ENCODE data around the gene BAG1.

BAG1 gene

GRCh38 chr9:33273266-33273971, 8.9 kb upstream of the BAG1 start:
- DNase-seq (ENCODE audit: insufficient read length) (no peak), FAIRE-seq (no peak)
- TF ChIP-seq POLR2A (IDR thresholded peaks at IDR 0.05; ENCODE audit: low read depth, low read length) (no peak), POLR2AphosphoS5 (IDR thresholded peaks at IDR 0.05; ENCODE audit: low read depth, low read length) (no peak), TAF1 (IDR thresholded peaks at IDR 0.05; ENCODE audit: borderline replicate concordance, low read depth, low read length) (no peak)

- no peak for FAIRE-seq
- no peak for DNase-seq (ENCODE audit: insufficient read length)
- TF ChIP-seq POLR2A (IDR thresholded peaks at IDR 0.05; ENCODE audit: low read depth, low read length), result no peak
- TF ChIP-seq POLR2AphosphoS5 (IDR thresholded peaks at IDR 0.05; ENCODE audit: low read depth, low read length), result no peak
- no peak for TF ChIP-seq TAF1 (IDR thresholded peaks at IDR 0.05; ENCODE audit: borderline replicate concordance, low read depth, low read length)
Measured at GRCh38 chr9:33272061-33272460, 7.6 kb upstream of the BAG1 start.

DNA sequence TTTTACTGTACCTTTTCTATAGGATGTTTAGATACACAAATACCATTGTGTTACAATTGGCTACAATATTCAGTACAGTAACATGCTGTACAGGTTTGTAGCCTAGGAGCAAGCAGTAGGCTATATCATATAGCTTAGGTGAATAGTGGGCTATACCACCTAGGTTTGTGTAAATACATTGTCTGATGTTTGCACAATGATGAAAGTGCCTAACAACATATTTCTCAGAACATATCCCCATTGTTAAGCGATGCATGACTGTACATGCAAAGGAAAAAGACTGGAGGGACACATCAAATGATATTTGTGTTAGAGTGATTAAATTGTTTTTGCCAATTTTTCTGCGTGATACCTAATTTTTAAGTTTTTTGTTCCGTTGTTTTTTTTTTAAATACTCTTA, 5.6 kb upstream of the BAG1 start:
- no peak for TF ChIP-seq TAF1 (IDR thresholded peaks at IDR 0.05; ENCODE audit: borderline replicate concordance, low read depth, low read length)
- DNase-seq (ENCODE audit: insufficient read length) (no peak), FAIRE-seq (no peak)

DNA sequence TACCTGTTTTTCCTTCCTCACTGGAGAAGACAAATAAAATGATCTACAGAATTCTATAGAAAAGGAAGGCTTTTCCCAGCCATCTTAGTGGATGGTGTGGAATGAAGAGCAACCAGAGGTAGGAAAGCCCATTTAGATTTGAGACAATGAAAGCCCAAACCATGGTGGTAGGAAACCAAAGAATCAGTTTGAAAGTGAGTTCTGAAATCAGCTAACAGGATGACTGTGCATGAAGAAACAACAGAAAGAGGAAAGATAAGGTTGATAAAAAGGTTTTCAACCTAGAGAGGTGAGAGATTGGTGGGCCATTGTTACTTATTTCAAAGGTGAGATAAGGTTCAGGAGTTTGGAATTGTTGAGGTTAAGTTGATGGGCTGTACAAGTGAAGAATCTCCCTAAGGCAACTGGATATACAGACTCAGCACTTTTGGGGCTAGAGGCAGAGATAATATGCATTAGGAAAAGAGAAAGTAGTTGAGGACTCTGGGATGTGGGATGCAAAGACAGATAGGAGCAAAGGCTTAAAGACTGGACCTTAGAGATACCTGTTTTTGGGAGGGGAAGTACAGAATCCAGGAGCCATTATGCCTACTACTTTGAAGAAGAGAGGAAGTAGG, 2.8 kb upstream of the BAG1 start:
- TF ChIP-seq POLR2AphosphoS5 (IDR thresholded peaks at IDR 0.05; ENCODE audit: low read depth, low read length), result no peak
- no peak for TF ChIP-seq POLR2A (IDR thresholded peaks at IDR 0.05; ENCODE audit: low read depth, low read length)
- TF ChIP-seq TAF1 (IDR thresholded peaks at IDR 0.05; ENCODE audit: borderline replicate concordance, low read depth, low read length), result no peak
- FAIRE-seq, result no peak

GRCh38 chr9:33265211-33265865, 830 bp upstream of the BAG1 start:
- TF ChIP-seq TAF1 (IDR thresholded peaks at IDR 0.05; ENCODE audit: borderline replicate concordance, low read depth, low read length), result no peak
- TF ChIP-seq POLR2A (IDR thresholded peaks at IDR 0.05; ENCODE audit: low read depth, low read length), result peak; percentile 43; the same call in 1 of the 2 replicates
- TF ChIP-seq POLR2AphosphoS5 (IDR thresholded peaks at IDR 0.05; ENCODE audit: low read depth, low read length), result peak; percentile 74
- peak; percentile 5 for FAIRE-seq
- DNase-seq (ENCODE audit: insufficient read length), result no peak

More for the DNA sequence above, 2.8 kb upstream of the BAG1 start:
- no peak for DNase-seq (ENCODE audit: insufficient read length)

DNA sequence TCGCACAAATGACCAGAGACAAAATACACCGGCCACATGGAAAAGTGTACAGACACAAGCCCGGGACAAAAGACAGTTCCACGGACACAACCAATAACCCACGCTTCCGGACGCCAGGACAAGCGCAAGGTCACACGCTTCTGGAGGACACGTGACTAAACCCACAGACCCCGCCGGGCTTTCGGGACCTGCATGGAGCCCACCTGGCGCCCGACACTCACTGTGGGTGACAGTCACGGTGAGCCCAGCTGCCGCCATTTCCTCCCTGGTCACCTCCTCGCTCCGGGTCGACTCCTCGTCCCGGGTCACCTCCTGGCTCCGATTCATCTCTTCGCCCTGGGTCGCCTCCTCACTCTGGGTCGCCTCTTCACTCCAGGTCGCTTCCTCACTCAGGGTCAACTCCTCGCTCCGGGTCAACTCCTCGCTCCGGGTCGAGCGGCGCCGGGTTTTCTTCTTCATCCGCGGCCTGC, 470 bp downstream of the BAG1 start:
- FAIRE-seq, result peak; percentile 72
- TF ChIP-seq TAF1 (IDR thresholded peaks at IDR 0.05; ENCODE audit: borderline replicate concordance, low read depth, low read length) (peak; percentile 66; the same call in 1 of the 2 replicates), POLR2AphosphoS5 (IDR thresholded peaks at IDR 0.05; ENCODE audit: low read depth, low read length) (peak; percentile 72), POLR2A (IDR thresholded peaks at IDR 0.05; ENCODE audit: low read depth, low read length) (no peak; the same call in 1 of the 2 replicates)
- DNase-seq (ENCODE audit: insufficient read length), result peak; percentile 39

DNA sequence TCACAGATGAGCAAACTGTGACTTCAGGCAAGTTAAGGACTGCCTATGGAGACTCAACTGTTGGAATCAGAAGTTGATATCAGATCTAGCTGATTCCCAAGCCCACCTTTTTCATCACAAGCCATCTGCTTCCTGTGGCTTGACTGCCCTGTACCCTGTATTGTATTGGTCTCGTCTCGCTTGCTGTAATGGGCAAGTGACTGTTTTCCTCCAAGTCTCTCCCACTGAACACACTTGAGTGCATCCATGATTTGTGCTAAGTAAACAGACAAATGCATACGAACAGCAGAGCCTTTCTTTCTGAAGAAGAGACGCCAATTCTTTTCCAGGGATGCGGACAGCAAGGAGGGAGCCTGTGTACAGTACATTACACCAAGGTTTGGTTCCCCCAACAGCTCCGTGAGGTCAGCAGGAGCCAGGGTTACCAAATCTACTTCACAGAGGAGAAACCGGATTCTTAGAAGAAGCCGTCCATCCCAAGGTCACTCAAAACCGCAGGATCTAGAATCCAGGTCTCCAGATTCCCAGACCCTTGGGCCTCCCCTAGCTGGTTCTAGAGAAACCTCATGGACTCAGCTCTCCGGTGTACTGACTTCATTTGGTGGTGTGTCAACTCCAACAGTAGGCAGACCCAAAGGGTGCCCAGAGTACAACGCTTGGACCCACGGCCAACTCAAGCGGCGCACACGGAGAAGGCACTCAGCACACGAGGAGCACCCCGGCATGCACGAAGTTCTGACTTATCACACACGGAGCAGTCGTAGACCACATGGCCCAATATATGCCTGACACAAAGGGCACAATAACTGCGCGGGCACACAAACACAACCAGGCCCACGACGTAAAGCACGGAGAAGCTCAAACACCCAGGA, 1.1 kb downstream of the BAG1 start:
- TF ChIP-seq TAF1 (IDR thresholded peaks at IDR 0.05; ENCODE audit: borderline replicate concordance, low read depth, low read length) (no peak), POLR2A (IDR thresholded peaks at IDR 0.05; ENCODE audit: low read depth, low read length) (no peak), POLR2AphosphoS5 (IDR thresholded peaks at IDR 0.05; ENCODE audit: low read depth, low read length) (no peak)
- FAIRE-seq, result peak; percentile 17
- DNase-seq (ENCODE audit: insufficient read length), result no peak

DNA sequence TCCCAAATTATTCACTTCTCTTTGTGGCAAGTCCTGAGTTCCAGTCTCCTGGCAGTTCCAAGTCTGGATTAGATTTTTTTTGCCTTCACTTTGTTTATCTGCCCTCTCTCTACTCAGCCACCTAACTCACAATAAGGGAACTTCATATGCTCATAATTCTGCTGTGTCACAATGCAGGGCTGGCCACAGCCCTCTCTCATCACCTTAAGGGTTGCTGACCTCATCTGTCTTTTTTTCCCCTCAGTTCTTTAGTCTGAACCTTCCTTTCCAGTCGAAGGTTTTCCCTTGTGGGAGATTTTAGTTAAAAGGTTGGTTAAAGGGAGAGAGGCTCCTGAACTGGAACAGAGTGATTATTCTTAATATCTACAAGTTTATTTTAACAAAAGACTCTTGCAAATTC, 4.1 kb downstream of the BAG1 start:
- TF ChIP-seq TAF1 (IDR thresholded peaks at IDR 0.05; ENCODE audit: borderline replicate concordance, low read depth, low read length), result no peak
- no peak for TF ChIP-seq POLR2A (IDR thresholded peaks at IDR 0.05; ENCODE audit: low read depth, low read length)
- TF ChIP-seq POLR2AphosphoS5 (IDR thresholded peaks at IDR 0.05; ENCODE audit: low read depth, low read length), result no peak
- DNase-seq (ENCODE audit: insufficient read length) (no peak), FAIRE-seq (no peak)

DNA sequence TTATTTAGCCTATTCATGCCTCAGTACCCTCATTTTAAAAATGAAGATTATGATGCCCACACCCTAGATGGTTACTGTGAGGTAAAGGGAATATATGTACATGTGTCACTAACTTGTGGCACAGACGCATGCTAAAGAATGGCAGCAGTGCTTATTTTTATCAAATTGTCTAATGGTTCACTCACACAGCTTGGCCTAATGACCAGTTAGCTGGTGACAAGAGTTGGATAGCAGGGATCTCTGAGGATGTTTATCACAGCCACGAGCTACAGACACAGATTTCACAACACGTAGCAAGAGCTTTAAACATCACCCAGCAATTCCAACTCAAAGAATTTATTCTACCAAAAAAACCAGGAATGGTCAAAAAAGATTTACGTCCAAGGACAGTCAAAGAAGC, 7.2 kb downstream of the BAG1 start:
- FAIRE-seq (no peak), DNase-seq (ENCODE audit: insufficient read length) (no peak)
- TF ChIP-seq POLR2A (IDR thresholded peaks at IDR 0.05; ENCODE audit: low read depth, low read length) (no peak), POLR2AphosphoS5 (IDR thresholded peaks at IDR 0.05; ENCODE audit: low read depth, low read length) (no peak), TAF1 (IDR thresholded peaks at IDR 0.05; ENCODE audit: borderline replicate concordance, low read depth, low read length) (no peak)

GRCh38 chr9:33256236-33256635, 8.3 kb downstream of the BAG1 start:
- FAIRE-seq (no peak), DNase-seq (ENCODE audit: insufficient read length) (no peak)
- TF ChIP-seq POLR2AphosphoS5 (IDR thresholded peaks at IDR 0.05; ENCODE audit: low read depth, low read length), result no peak
- no peak for TF ChIP-seq TAF1 (IDR thresholded peaks at IDR 0.05; ENCODE audit: borderline replicate concordance, low read depth, low read length)
- TF ChIP-seq POLR2A (IDR thresholded peaks at IDR 0.05; ENCODE audit: low read depth, low read length), result no peak

GRCh38 chr9:33255471-33255870, 9.0 kb downstream of the BAG1 start:
- no peak for FAIRE-seq
- DNase-seq (ENCODE audit: insufficient read length), result no peak
- TF ChIP-seq TAF1 (IDR thresholded peaks at IDR 0.05; ENCODE audit: borderline replicate concordance, low read depth, low read length), result no peak
- no peak for TF ChIP-seq POLR2A (IDR thresholded peaks at IDR 0.05; ENCODE audit: low read depth, low read length)
- TF ChIP-seq POLR2AphosphoS5 (IDR thresholded peaks at IDR 0.05; ENCODE audit: low read depth, low read length), result no peak

All from GM12892 (cell line).